GM12875 (cell line): Measurements from ENCODE around the gene GFM1.

Source experiments
- H3K4me3 ChIP-seq: one replicate; pipeline ENCODE4 v1.5.1; 2011; ENCODE audit warnings: low read depth, low read length, control low read depth
- TF ChIP-seq, protein P1 (sequence below): IDR thresholded peaks from 2 replicates; pipeline ENCODE4 v1.5.1; 2011; ENCODE audit warnings: low read depth, mild to moderate bottlenecking, control low read depth, inconsistent platforms, low read length, moderate library complexity, borderline replicate concordance; ENCODE audit not compliant: insufficient read depth

Gene GFM1

DNA sequence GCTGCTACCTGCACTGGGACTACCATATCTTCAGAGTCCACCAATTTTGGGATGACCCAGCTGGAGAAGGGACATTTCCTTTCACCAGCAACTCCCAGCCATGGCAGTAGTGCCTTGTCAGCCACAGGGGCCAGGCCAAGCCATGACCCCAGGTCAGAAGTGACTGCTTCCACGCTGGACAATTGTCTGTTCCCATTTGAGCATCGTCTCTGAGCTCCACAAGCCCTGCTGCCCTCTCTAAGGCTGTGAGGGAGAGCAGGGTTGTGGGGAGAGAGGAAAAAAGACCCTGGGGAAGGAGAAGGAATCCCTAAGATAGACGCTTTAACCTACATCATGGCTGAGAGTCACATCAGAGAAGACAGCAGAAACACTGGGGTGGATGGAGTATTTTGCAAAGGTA is 95.3 kb downstream of the GFM1 start:
- H3K4me3 ChIP-seq, result no peak overlapping the region
- TF ChIP-seq, protein P1, sequence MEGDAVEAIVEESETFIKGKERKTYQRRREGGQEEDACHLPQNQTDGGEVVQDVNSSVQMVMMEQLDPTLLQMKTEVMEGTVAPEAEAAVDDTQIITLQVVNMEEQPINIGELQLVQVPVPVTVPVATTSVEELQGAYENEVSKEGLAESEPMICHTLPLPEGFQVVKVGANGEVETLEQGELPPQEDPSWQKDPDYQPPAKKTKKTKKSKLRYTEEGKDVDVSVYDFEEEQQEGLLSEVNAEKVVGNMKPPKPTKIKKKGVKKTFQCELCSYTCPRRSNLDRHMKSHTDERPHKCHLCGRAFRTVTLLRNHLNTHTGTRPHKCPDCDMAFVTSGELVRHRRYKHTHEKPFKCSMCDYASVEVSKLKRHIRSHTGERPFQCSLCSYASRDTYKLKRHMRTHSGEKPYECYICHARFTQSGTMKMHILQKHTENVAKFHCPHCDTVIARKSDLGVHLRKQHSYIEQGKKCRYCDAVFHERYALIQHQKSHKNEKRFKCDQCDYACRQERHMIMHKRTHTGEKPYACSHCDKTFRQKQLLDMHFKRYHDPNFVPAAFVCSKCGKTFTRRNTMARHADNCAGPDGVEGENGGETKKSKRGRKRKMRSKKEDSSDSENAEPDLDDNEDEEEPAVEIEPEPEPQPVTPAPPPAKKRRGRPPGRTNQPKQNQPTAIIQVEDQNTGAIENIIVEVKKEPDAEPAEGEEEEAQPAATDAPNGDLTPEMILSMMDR, result no peak
